ENCODE results near the gene MRPS23. TPM values are rescaled to one million over a fixed set of nuclear protein-coding genes. Genes with fewer than 3 reads are reported as not detected.
A peak's percentile ranks its signal among the peaks of the same experiment; 100 is the strongest.

Gene MRPS23
- total and polyA plus RNA-seq, 2 of the 13 experiments (the other 11 are each of a cell fraction or from before 2014, with no cell fraction given) = 63.2 to 181 TPM

GRCh38 chr17:57873261-57874057, 23.6 kb upstream of the MRPS23 start:
- Histone ChIP-seq H3K27me3 (ENCODE audit: control insufficient read depth in 1 of 2, insufficient read depth in 2 of 2, low read length in 2 of 2) (no peaks in the 10 kb centered on the region), H3K9ac (ENCODE audit: insufficient read depth, low read depth, low read length) (no peak overlapping the region; the same call in 1 of the 2 replicates), H3K4me3 (replicated peaks in 1 of 3; ENCODE audit: insufficient read depth in 1 of 3, low read depth in 2 of 3, low read length in 3 of 3) (no peak overlapping the region), H4K20me1 (ENCODE audit: insufficient read depth, low read length) (no peaks in the 10 kb centered on the region), H3K36me3 (replicated peaks in 1 of 2; ENCODE audit: control insufficient read depth in 1 of 2, insufficient read depth in 2 of 2, low read length in 2 of 2) (no peaks in the 10 kb centered on the region; a peak in 1 of 5 replicates), H2AFZ (ENCODE audit: low read length) (no peak overlapping the region), H3K27ac (ENCODE audit: extremely low read length, insufficient read depth, low read length) (no peak overlapping the region), H3K79me2 (ENCODE audit: insufficient read depth, low read length) (no peaks in the 10 kb centered on the region), H3K4me1 (ENCODE audit: insufficient read depth, low read length) (peaks cover 68% of the 10 kb centered on the region), H3K4me2 (ENCODE audit: low read depth, low read length) (no peak overlapping the region), H3K9me3 (ENCODE audit: low read length) (no peaks in the 10 kb centered on the region)
- ChIA-PET CTCF (ENCODE audit: low intra/inter-chr PET ratio, low total read pairs) (no interaction called here), POLR2A (interaction anchor here (7.7 kb wide), 1 partner anchor 12 kb away, joined by 89 read pairs; no protein-coding TSS in a partner anchor)
- ATAC-seq (no peak), DNase-seq (ENCODE audit: low spot score) (no peak), FAIRE-seq (no peak)
- 93% methylated on average over 16 of the region's 16 CpGs for WGBS (ENCODE audit: low lambda C conversion rate)
- TF ChIP-seq TEAD3 (CRISPR knock-in tag; optimal IDR thresholded peaks at IDR 0.05; ENCODE audit: borderline replicate concordance) (peak; percentile 27), ZBTB2 (CRISPR knock-in tag; IDR thresholded peaks at IDR 0.05; ENCODE audit: low read depth) (0 out of 2 replicates have a peak, but pooled peaks have one; percentile 28), HIC2 (CRISPR knock-in tag; IDR thresholded peaks at IDR 0.05; ENCODE audit: low read depth) (peak; percentile 37; the same call in 1 of the 2 replicates), EP300 (IDR thresholded peaks at IDR 0.05; ENCODE audit: low read depth in 2 of 2, low read length in 2 of 2) (no peak), EP300 (CRISPR knock-in tag; IDR thresholded peaks at IDR 0.05; ENCODE audit: borderline replicate concordance) (peak; percentile 10; the same call in 1 of the 2 replicates), ZNF550 (CRISPR knock-in tag; IDR thresholded peaks at IDR 0.05; ENCODE audit: borderline replicate concordance) (no peak), GABPA (IDR thresholded peaks at IDR 0.05; ENCODE audit: low read depth, low read length) (no peak), GABPA (CRISPR knock-in tag; IDR thresholded peaks at IDR 0.05; ENCODE audit: low read depth) (peak; percentile 56), NFKBIZ (CRISPR knock-in tag; IDR thresholded peaks at IDR 0.05) (no peak), ZNF10 (CRISPR knock-in tag; IDR thresholded peaks at IDR 0.05; ENCODE audit: borderline replicate concordance, low read depth) (no peak), SP1 (IDR thresholded peaks at IDR 0.05) (no peak), SP1 (CRISPR knock-in tag; IDR thresholded peaks at IDR 0.05) (0 out of 2 replicates have a peak, but pooled peaks have one; percentile 11), ETV5 (CRISPR knock-in tag; IDR thresholded peaks at IDR 0.05; ENCODE audit: borderline replicate concordance) (0 out of 2 replicates have a peak, but pooled peaks have one; percentile 28), AHR (CRISPR knock-in tag; IDR thresholded peaks at IDR 0.05) (0 out of 2 replicates have a peak, but pooled peaks have one; percentile 18)
- TF ChIP-seq, protein P1, sequence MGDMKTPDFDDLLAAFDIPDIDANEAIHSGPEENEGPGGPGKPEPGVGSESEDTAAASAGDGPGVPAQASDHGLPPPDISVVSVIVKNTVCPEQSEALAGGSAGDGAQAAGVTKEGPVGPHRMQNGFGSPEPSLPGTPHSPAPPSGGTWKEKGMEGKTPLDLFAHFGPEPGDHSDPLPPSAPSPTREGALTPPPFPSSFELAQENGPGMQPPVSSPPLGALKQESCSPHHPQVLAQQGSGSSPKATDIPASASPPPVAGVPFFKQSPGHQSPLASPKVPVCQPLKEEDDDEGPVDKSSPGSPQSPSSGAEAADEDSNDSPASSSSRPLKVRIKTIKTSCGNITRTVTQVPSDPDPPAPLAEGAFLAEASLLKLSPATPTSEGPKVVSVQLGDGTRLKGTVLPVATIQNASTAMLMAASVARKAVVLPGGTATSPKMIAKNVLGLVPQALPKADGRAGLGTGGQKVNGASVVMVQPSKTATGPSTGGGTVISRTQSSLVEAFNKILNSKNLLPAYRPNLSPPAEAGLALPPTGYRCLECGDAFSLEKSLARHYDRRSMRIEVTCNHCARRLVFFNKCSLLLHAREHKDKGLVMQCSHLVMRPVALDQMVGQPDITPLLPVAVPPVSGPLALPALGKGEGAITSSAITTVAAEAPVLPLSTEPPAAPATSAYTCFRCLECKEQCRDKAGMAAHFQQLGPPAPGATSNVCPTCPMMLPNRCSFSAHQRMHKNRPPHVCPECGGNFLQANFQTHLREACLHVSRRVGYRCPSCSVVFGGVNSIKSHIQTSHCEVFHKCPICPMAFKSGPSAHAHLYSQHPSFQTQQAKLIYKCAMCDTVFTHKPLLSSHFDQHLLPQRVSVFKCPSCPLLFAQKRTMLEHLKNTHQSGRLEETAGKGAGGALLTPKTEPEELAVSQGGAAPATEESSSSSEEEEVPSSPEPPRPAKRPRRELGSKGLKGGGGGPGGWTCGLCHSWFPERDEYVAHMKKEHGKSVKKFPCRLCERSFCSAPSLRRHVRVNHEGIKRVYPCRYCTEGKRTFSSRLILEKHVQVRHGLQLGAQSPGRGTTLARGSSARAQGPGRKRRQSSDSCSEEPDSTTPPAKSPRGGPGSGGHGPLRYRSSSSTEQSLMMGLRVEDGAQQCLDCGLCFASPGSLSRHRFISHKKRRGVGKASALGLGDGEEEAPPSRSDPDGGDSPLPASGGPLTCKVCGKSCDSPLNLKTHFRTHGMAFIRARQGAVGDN (CRISPR knock-in tag; IDR thresholded peaks at IDR 0.05) = peak; percentile 51
- intact Hi-C loops (cut with micrococcal nuclease; ENCODE audit: unreplicated experiment) = loop anchor here (2.0 kb wide), 1 partner anchor 115 kb away; the partner anchor contains the start of gene VEZF1
- in situ Hi-C loops (cut with HindIII; ENCODE audit: extremely low pct_ligation_motif_present, low pct_unique_long_range_greater_than_20kb) = no loop called here
- BruUV-seq (replicated peaks) = no TSS peak

Measured in HepG2 (cell line).